ENCODE measurements around the gene SH3BGR. TPM values are rescaled to one million over a fixed set of nuclear protein-coding genes. Genes with fewer than 3 reads are reported as not detected.

The SH3BGR gene
- total and polyA plus RNA-seq, 2 of the 8 experiments (the other 6 are each of a cell fraction or from before 2014, with no cell fraction given), result 2.1 to 5.9 TPM

GRCh38 chr21:39523915-39524314 is 72.1 kb downstream of the SH3BGR start (continued):
- TF ChIP-seq SP4 (IDR thresholded peaks at IDR 0.05; ENCODE audit: low read length), result no peak
